Mesenchymal stem cell (in vitro differentiated cells and primary cell): ENCODE results near the gene SLITRK6.
"Not testable (repeated sequence)": the region's sequence is repeated elsewhere in the genome, so short reads cannot be mapped to it uniquely, and the experiment has no call there.

Experiments used
- DNase-seq: peaks from one replicate; pipeline ENCODE4 v3.0.0-alpha.2; 2013
- H2AFZ ChIP-seq: one replicate; pipeline ENCODE4 v1.6.1; 2013; ENCODE audit warnings: low read depth, mild to moderate bottlenecking, control low read depth, inconsistent platforms, low read length, moderate library complexity
- H2AK5ac ChIP-seq: 2 replicates; pipeline ENCODE4 v1.6.1; 2013; ENCODE audit warnings: low read length, moderate library complexity, mild to moderate bottlenecking, inconsistent platforms; ENCODE audit not compliant: severe bottlenecking
- H2BK120ac ChIP-seq: one replicate; pipeline ENCODE4 v1.6.1; 2013; ENCODE audit warnings: low read depth, mild to moderate bottlenecking, inconsistent platforms, low read length, moderate library complexity
- H2BK12ac ChIP-seq, 2 experiments: one replicate each; pipeline ENCODE4 v1.6.1; 2013; ENCODE audit warnings: inconsistent platforms in 2 of 2, low read length in 2 of 2, mild to moderate bottlenecking in 2 of 2, moderate library complexity in 2 of 2, control low read depth in 1 of 2
- H2BK15ac ChIP-seq: one replicate; pipeline ENCODE4 v1.6.1; 2013; ENCODE audit warnings: mild to moderate bottlenecking, low read depth, inconsistent platforms; ENCODE audit not compliant: poor library complexity, severe bottlenecking
- H2BK5ac ChIP-seq: 2 replicates; pipeline ENCODE4 v1.6.1; 2013; ENCODE audit warnings: low read depth, mild to moderate bottlenecking, low read length, control low read depth, inconsistent platforms; ENCODE audit not compliant: poor library complexity, severe bottlenecking
- H3K14ac ChIP-seq, 2 experiments: one replicate each; pipeline ENCODE4 v1.6.1; 2013; ENCODE audit warnings: inconsistent platforms in 2 of 2, low read length in 2 of 2, control low read depth in 1 of 2, mild to moderate bottlenecking in 1 of 2, moderate library complexity in 1 of 2
- H3K18ac ChIP-seq, 2 experiments: one replicate each; pipeline ENCODE4 v1.6.1; 2013; ENCODE audit warnings: inconsistent platforms in 2 of 2, low read length in 2 of 2, control low read depth in 1 of 2, low read depth in 1 of 2, mild to moderate bottlenecking in 1 of 2
- H3K23ac ChIP-seq, 2 experiments: one replicate each; pipeline ENCODE4 v1.6.1; 2013; ENCODE audit warnings: inconsistent platforms in 2 of 2, low read length in 2 of 2, mild to moderate bottlenecking in 2 of 2, moderate library complexity in 2 of 2, control low read depth in 1 of 2
- H3K27ac ChIP-seq: 2 replicates; pipeline ENCODE4 v1.5.1; 2013; ENCODE audit warnings: mild to moderate bottlenecking, moderate library complexity, low read length, control low read depth, inconsistent platforms; ENCODE audit not compliant: poor library complexity, severe bottlenecking
- H3K27me3 ChIP-seq, 2 experiments: 2 replicates each; pipeline versions ENCODE4 v1.6.1 to v1.7.0; 2013; ENCODE audit warnings: low read length in 2 of 2, mild to moderate bottlenecking in 2 of 2, moderate library complexity in 2 of 2, control low read depth in 1 of 2, inconsistent platforms in 1 of 2; ENCODE audit not compliant: control insufficient read depth in 1 of 2, insufficient read depth in 1 of 2
- H3K36me3 ChIP-seq, 2 experiments: 2 replicates each; pipeline versions ENCODE4 v1.6.1 to v1.7.0; 2013; ENCODE audit warnings: low read length in 2 of 2, control low read depth in 1 of 2, inconsistent platforms in 1 of 2, low read depth in 1 of 2, mild to moderate bottlenecking in 1 of 2; ENCODE audit not compliant: insufficient read depth in 2 of 2, control insufficient read depth in 1 of 2
- H3K4ac ChIP-seq, 2 experiments: one replicate each; pipeline ENCODE4 v1.6.1; 2013; ENCODE audit warnings: inconsistent platforms in 2 of 2, low read length in 2 of 2, mild to moderate bottlenecking in 2 of 2, moderate library complexity in 2 of 2, control low read depth in 1 of 2, low read depth in 1 of 2
- H3K4me1 ChIP-seq: 2 replicates; pipeline ENCODE4 v1.6.1; 2013; ENCODE audit warnings: low read depth, low read length, control low read depth; ENCODE audit not compliant: control insufficient read depth, insufficient read depth
- H3K4me2 ChIP-seq: 2 replicates; pipeline ENCODE4 v1.6.1; 2013; ENCODE audit warnings: low read length, mild to moderate bottlenecking, inconsistent platforms; ENCODE audit not compliant: poor library complexity, severe bottlenecking
- H3K4me3 ChIP-seq, 2 experiments: 2 replicates each; pipeline versions ENCODE4 v1.5.1 to v1.7.0; 2013; ENCODE audit warnings: low read length in 2 of 2, mild to moderate bottlenecking in 2 of 2, control low read depth in 1 of 2, low read depth in 1 of 2; ENCODE audit not compliant: insufficient read depth in 1 of 2
- H3K79me1 ChIP-seq: replicated peaks from 2 replicates; pipeline ENCODE4 v1.6.1; 2013; ENCODE audit warnings: mild to moderate bottlenecking, control low read depth, low read length, inconsistent platforms; ENCODE audit not compliant: poor library complexity, severe bottlenecking
- H3K9ac ChIP-seq: 2 replicates; pipeline ENCODE4 v1.7.0; 2013; ENCODE audit warnings: mild to moderate bottlenecking, low read length, moderate library complexity
- H3K9me3 ChIP-seq: 2 replicates; pipeline ENCODE4 v1.7.0; 2013; ENCODE audit warnings: mild to moderate bottlenecking, low read length; ENCODE audit not compliant: control insufficient read depth
- H4K8ac ChIP-seq: one replicate; pipeline ENCODE4 v1.6.1; 2013; ENCODE audit warnings: inconsistent platforms, mild to moderate bottlenecking, low read length, moderate library complexity
- H4K91ac ChIP-seq: one replicate; pipeline ENCODE4 v1.6.1; 2013; ENCODE audit warnings: mild to moderate bottlenecking, low read length, inconsistent platforms
- WGBS: methylation state at CpG from one replicate; pipeline ENCODE4 v1.1.7; 2013; ENCODE audit warnings: mixed read lengths; 5-methylcytosine and 5-hydroxymethylcytosine counted together

The SLITRK6 gene

DNA sequence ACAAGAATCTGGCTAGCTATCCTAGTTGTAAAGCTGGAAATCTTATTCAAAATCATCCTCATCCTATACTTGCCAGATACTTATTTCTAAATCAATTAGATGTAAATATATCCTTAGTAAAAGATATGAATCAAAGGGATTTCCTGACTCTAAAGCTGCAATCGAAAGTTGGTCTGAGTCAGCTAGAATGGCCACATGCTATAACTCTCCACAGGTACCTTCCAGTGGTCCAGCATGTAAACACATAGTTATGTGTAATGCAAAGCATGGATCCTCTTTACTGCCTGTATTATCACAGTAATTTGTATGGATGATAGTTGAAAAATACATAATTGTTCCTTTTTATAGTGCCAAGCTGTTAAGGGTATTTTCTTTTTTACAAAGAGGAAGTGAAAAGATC is 27.4 kb downstream of the SLITRK6 start:
- no peak overlapping the region for H4K8ac ChIP-seq
- no peak overlapping the region for H3K4me2 ChIP-seq
- H3K4me3 ChIP-seq: no peak overlapping the region
- no peak overlapping the region for H3K18ac ChIP-seq
- H2AFZ ChIP-seq: no peak overlapping the region
- H2BK5ac ChIP-seq: no peak overlapping the region
- H4K91ac ChIP-seq: no peak overlapping the region
- no peaks in the 10 kb centered on the region for H3K27me3 ChIP-seq
- no peak overlapping the region for H3K4ac ChIP-seq
- no peak overlapping the region for H3K14ac ChIP-seq
- H3K9ac ChIP-seq: no peak overlapping the region
- no peak overlapping the region for H3K27ac ChIP-seq
- no peak overlapping the region for H2AK5ac ChIP-seq
- H3K9me3 ChIP-seq: no peaks in the 10 kb centered on the region
- 80% methylated on average over 1 of the region's 1 CpG for WGBS
- no peaks in the 10 kb centered on the region for H3K4me1 ChIP-seq
- no peaks in the 10 kb centered on the region for H3K79me1 ChIP-seq
- no peaks in the 10 kb centered on the region for H3K36me3 ChIP-seq
- no peak overlapping the region for H2BK12ac ChIP-seq
- H3K23ac ChIP-seq: no peak overlapping the region
- no peak for DNase-seq
- H2BK120ac ChIP-seq: no peak overlapping the region
- no peak overlapping the region for H2BK15ac ChIP-seq

DNA sequence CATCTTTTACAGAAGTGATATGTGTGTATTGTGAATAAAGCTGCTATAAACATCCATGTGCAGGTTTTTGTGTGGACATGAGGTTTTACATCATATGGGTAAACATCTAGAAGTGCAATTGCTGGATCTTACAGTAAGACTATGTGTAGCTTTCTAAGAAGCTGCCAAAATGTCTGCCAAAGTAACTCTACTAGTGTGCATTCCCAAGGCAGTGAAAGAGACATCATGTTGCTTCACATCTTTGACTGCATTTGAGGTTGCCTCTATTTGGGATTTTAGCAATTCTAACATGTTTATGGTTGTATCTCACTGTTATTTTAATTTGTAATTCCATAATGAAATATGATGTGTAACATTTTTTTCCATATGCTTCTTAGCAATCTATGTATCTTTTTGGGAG is 30.3 kb downstream of the SLITRK6 start:
- no peak for DNase-seq
- H3K4ac ChIP-seq: no peak overlapping the region
- H3K4me1 ChIP-seq: no peaks in the 10 kb centered on the region
- H3K4me2 ChIP-seq: no peak overlapping the region
- no peak overlapping the region for H2BK12ac ChIP-seq
- H3K23ac ChIP-seq: no peak overlapping the region
- H3K4me3 ChIP-seq: no peak overlapping the region
- H3K9ac ChIP-seq: no peak overlapping the region
- no peak overlapping the region for H3K18ac ChIP-seq
- H3K14ac ChIP-seq: no peak overlapping the region
- no peaks in the 10 kb centered on the region for H3K36me3 ChIP-seq
- no peaks in the 10 kb centered on the region for H3K9me3 ChIP-seq
- no peaks in the 10 kb centered on the region for H3K79me1 ChIP-seq
- no peak overlapping the region for H2AK5ac ChIP-seq
- no peak overlapping the region for H4K91ac ChIP-seq
- no peak overlapping the region for H3K27ac ChIP-seq
- H2BK120ac ChIP-seq: no peak overlapping the region
- no peak overlapping the region for H2BK15ac ChIP-seq
- no peak overlapping the region for H2BK5ac ChIP-seq
- no peaks in the 10 kb centered on the region for H3K27me3 ChIP-seq
- H2AFZ ChIP-seq: no peak overlapping the region
- H4K8ac ChIP-seq: no peak overlapping the region

DNA sequence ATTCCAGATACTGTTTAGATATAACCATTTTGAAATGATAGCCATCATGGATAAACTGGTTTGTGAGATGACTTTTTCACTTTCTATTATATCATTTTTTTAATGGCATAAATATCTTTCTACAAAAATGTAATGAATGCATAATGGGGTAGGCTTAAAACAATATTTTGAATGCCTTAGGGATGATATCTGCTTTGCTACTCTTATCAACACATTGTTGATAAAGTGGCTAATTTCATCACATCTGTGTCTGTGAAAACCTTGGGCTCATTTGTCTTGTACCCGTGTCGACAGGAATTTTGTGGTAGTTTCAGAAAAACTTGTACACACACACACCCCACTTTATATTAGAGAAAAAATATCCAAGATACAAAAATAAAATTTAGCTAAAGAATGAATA is 44.1 kb downstream of the SLITRK6 start:
- Histone ChIP-seq H3K27ac (no peak overlapping the region), H3K4ac (no peak overlapping the region), H4K91ac (no peak overlapping the region), H2BK12ac (no peak overlapping the region), H3K4me3 (no peak overlapping the region), H3K9ac (no peak overlapping the region), H2BK15ac (no peak overlapping the region), H2AK5ac (no peak overlapping the region), H3K23ac (no peak overlapping the region), H3K14ac (no peak overlapping the region), H3K36me3 (no peaks in the 10 kb centered on the region), H3K4me1 (no peaks in the 10 kb centered on the region), H2BK5ac (no peak overlapping the region), H3K79me1 (no peaks in the 10 kb centered on the region), H3K4me2 (no peak overlapping the region), H3K18ac (no peak overlapping the region), H3K27me3 (no peaks in the 10 kb centered on the region), H2BK120ac (no peak overlapping the region), H3K9me3 (no peaks in the 10 kb centered on the region), H2AFZ (no peak overlapping the region), H4K8ac (no peak overlapping the region)
- WGBS: 82% methylated on average over 2 of the region's 2 CpGs
- DNase-seq: no peak

DNA sequence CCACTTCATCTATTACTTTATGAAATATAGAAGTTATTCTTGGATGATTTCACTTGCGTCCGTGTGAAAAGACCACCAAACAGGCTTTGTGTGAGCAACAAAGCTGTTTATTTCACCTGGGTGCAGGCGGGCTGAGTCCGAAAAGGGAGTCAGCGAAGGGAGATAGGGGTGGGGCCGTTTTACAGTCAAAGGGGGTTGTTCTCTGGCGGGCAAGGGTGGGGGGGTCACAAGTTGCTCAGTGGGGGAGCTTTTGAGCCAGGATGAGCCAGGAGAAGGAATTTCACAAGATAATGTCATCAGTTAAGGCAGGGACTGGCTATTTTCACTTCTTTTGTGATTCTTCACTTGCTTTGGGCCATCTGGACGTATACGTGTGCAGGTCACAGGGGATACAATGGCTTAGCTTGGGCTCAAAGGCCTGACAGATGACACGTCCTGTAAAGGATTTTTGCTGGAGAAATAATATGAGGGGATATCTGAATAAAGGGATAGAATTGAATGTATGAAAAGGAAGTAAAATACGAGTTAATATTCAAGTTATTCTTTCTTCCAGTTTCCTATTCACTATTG is 55.9 kb downstream of the SLITRK6 start:
- H3K14ac ChIP-seq, H2AFZ ChIP-seq, H3K23ac ChIP-seq, H2BK120ac ChIP-seq, H3K18ac ChIP-seq, H2AK5ac ChIP-seq, H3K9me3 ChIP-seq, H3K4ac ChIP-seq, H3K79me1 ChIP-seq, H2BK12ac ChIP-seq, H3K9ac ChIP-seq, DNase-seq, H3K4me1 ChIP-seq, H3K27ac ChIP-seq, H3K36me3 ChIP-seq, H4K91ac ChIP-seq, H3K4me2 ChIP-seq, H2BK5ac ChIP-seq, H3K27me3 ChIP-seq, H2BK15ac ChIP-seq, H4K8ac ChIP-seq, H3K4me3 ChIP-seq: not testable (repeated sequence)
- 62% methylated on average over 10 of the region's 11 CpGs for WGBS
